NCI-H1436 treated with DMSO at 0.1 percent for 48 hours (cell line): ENCODE results near the gene BSN.

ENCODE experiments used
- DNase-seq: peaks from one replicate; lab custom pipeline; 2025; lab: John Stamatoyannopoulos, UW

The BSN gene

GRCh38 chr3:49656541-49657112 lies 102.3 kb downstream of the BSN start:
- no peak for DNase-seq

- no peak for DNase-seq
Measured at GRCh38 chr3:49657208-49657915, 103.1 kb downstream of the BSN start.

- DNase-seq = no peak
Measured at GRCh38 chr3:49658711-49659110, 104.4 kb downstream of the BSN start.

- DNase-seq = no peak
Measured at GRCh38 chr3:49659756-49660155, 105.5 kb downstream of the BSN start.

- no peak for DNase-seq
Measured at GRCh38 chr3:49661281-49661680, 107.0 kb downstream of the BSN start.

GRCh38 chr3:49662021-49662420 lies 107.7 kb downstream of the BSN start:
- no peak for DNase-seq

GRCh38 chr3:49662720-49663413 lies 108.6 kb downstream of the BSN start:
- no peak for DNase-seq

GRCh38 chr3:49663831-49664230 lies 109.6 kb downstream of the BSN start:
- DNase-seq = no peak

- no peak for DNase-seq
Measured at GRCh38 chr3:49664300-49664699, 110.0 kb downstream of the BSN start.

- no peak for DNase-seq
Measured at GRCh38 chr3:49665822-49666519, 111.7 kb downstream of the BSN start.

GRCh38 chr3:49666592-49666991 lies 112.3 kb downstream of the BSN start:
- DNase-seq = no peak

- no peak for DNase-seq
Measured at GRCh38 chr3:49667701-49668413, 113.6 kb downstream of the BSN start.

- no peak for DNase-seq
Measured at GRCh38 chr3:49668414-49668797, 114.1 kb downstream of the BSN start.

GRCh38 chr3:49668861-49669260 lies 114.6 kb downstream of the BSN start:
- DNase-seq = no peak

- DNase-seq = no peak
Measured at GRCh38 chr3:49669352-49669751, 115.1 kb downstream of the BSN start.

- no peak for DNase-seq
Measured at GRCh38 chr3:49670940-49671290, 116.6 kb downstream of the BSN start.

- no peak for DNase-seq
Measured at GRCh38 chr3:49671291-49672288, 117.3 kb downstream of the BSN start.

- no peak for DNase-seq
Measured at GRCh38 chr3:49673121-49673714, 118.9 kb downstream of the BSN start.

- DNase-seq = no peak
Measured at GRCh38 chr3:49673715-49674496, 119.6 kb downstream of the BSN start, which contains the start of gene APEH. Gene APEH, plus strand, starts transcription at chr3:49674351. Its CDS starts 51 bp downstream, at chr3:49674402.
